ENCODE data around the gene TSPEAR.
"Not testable (repeated sequence)": the region's sequence is repeated elsewhere in the genome, so short reads cannot be mapped to it uniquely, and the experiment has no call there.

The TSPEAR gene

DNA sequence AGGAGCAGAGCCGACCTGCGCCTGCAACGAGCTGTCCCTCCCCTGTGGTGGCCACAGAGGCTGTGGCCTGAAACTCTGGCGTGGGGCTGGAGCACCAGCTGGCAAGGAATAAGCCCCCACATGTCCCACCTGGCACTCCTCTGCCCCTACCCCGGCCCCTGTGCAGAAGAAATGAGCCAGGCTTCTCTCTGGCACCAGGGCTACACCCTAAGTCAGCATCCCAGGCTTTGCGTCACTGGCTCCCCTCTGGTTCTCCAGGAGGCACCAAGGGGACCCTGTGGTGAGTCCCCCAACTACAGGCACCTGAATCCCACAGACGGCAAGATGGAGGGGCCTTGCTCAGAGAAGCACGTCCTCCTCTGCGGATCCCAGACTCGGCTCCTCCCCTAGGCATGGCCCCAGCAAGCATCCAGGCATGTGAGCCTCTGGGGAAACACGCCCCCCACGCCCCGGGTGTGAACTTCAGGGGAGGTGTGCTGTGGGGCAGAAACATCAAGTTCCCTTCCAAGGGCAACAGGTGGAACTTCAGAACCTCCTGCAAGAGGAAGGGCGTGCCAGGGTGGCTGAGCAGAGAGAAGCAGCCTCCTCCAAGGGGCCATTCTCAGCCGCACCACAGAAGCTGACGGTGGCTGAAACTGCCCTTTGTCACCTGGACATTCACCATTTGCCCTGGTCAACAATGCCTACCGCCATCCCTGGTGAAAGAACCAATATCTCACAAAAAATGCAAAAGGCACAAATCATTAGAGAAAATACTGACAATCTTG, 108.1 kb downstream of the TSPEAR start:
- DNase-seq (ENCODE audit: low read depth) = no peak

DNA sequence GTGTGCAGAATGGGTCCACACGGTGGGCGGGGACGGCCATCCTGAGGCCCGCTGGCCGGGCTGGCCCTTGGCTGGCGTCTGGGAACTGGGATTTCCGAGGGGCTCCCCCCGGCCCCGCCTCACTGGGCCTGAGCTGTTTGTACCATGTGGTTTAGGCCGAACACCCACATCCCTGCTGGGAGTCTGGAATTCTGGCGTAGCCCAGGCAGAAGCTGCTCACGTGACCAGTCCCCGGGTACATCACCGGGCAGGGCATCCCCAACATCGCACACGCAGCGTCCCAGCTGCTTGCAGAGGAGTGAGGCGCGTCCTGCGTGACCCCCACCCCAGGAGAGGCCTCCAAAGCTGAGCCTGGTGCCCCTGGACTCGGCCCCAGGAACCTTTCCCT, 108.9 kb downstream of the TSPEAR start:
- DNase-seq (ENCODE audit: low read depth) = no peak

DNA sequence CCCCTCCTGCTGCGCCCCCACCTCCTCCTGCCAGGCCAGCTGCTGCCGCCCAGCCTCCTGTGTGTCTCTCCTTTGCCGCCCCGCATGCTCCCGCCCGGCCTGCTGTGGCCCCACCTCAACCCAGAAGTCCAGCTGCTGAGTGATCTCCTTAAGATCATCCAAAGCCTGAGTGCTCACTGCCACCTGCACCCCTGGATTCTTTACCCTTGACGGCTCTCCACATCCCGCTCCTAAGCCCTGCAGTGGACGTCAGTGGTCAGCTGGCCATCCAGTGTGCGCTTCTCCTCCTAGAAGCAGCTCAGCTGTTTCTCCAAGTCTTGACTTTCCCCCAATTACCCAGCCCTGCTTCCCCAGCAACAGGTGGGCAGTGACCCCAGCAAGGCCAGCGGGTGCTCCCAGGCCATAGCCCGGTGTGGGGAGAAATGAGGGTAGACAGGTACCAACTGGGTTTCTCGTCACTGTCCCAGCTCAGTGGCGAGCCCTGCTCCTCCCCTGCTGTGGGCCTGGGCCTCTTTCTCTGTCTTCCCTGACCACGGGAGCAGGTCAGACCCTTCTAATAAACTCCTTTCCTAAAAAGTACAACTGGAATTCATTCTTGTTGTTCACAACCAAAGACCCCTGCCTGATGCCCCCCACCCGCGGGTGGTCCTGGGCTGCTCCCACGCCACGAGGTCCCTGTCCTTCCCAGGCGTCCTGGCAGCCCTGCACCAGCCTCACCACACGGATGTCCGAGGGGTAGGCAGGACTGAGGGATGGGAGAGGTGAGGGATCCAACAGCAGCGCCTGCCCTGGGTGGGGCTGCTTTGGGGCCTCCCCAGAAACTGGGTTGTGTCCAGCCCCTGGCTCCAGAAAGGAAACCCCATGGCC, 109.5 kb downstream of the TSPEAR start:
- no peak for DNase-seq (ENCODE audit: low read depth)

DNA sequence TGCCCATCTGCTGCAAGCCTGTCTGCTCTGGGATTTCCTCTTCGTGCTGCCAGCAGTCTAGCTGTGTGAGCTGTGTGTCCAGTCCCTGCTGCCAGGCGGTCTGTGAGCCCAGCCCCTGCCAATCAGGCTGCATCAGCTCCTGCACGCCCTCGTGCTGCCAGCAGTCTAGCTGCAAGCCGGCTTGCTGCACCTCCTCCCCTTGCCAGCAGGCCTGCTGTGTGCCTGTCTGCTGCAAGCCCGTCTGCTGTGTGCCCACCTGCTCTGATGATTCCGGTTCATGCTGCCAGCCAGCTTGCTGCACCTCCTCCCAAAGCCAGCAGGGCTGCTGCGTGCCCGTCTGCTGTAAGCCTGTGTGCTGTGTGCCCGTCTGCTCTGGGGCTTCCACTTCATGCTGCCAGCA, 110.3 kb downstream of the TSPEAR start:
- DNase-seq (ENCODE audit: low read depth) = not testable (repeated sequence)

DNA sequence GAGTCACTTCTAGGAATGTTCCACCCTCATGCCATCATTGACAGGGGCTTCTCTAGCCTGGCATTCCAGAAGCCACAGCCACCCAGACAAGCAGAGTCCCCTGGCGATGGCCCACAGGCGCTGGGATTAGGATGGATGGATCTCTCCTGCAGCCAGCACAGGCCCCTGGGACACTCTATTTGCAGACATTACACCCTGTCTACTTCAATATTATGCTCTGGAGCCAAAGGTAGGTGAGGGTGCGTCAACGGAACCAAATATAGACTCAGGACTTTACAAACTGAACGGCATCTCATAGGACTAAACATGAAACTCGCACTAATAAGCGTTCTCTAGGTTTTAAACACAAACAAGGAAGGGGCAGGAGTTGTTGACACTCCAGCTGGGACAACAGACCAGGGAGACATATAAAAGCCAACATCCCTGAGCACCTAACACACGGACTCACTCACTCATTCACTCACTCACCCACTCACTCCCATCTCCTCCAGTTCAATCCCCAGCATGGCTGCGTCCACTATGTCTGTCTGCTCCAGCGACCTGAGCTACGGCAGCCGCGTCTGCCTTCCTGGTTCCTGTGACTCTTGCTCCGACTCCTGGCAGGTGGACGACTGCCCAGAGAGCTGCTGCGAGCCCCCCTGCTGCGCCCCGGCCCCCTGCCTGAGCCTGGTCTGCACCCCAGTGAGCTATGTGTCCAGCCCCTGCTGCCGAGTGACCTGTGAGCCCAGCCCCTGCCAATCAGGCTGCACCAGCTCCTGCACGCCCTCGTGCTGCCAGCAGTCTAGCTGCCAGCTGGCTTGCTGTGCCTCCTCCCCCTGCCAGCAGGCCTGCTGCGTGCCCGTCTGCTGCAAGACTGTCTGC, 111.0 kb downstream of the TSPEAR start, which contains the start of gene KRTAP10-7:
KRTAP10-7 (plus strand) TSS at position 480 of the 861 bp plus-strand sequence; CDS start at position 505, 25 bp downstream.
- DNase-seq (ENCODE audit: low read depth) = not testable (repeated sequence)

DNA sequence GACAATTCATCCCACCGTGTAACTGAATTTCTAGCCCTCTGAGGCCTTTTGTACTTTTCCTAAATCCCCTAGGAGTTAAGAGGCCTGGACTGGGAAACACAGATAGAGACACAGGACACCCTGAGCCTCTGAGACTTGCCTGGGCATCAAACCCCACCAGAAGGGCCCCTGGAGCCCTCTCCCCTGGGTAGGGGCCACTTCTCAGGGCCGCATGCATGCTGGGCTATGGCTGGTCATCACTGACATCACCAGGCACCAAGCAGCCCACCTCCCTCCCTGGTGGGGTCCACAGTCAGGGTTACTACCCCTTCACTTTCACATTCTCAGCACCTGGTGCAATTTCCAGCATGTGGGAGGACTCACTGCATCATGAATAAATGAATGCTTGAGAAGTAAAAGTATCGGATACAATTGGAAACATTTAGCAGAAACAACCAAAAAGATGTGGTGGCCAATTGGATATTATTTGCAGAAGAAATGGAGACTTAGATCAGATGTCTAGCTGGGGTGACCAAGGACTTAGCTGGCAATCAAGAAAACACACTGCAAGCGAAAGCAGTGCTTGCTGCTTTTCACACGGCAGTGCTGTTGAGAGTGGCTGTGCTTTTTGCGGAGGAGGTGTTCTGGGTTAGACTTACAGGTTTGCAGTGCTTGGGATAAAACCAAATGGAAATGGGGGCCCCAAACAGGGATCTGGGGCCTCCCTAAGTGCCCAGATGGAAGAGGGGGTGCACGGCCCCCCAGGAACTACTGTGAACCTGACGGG, 111.9 kb downstream of the TSPEAR start:
- DNase-seq (ENCODE audit: low read depth) = no peak

DNA sequence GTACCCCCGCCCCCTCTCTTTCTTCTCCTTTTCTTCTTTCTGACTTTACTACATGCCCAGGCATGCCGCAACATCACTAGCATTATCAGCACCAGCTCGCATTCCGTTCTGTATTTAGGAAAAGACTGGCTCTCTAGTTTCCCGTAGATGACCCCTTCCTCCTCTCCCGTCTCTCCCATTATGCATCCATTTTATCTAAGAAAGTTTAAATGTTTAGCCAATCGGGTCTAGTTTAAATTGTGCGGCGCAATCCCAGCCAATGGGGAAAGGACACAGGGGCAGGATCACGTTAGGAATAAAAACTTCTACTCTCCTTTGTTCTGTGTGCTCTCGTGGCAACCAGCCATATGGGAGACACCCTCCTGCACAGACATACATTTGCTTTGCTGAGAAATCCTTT, 113.3 kb downstream of the TSPEAR start:
- no peak for DNase-seq (ENCODE audit: low read depth)

DNA sequence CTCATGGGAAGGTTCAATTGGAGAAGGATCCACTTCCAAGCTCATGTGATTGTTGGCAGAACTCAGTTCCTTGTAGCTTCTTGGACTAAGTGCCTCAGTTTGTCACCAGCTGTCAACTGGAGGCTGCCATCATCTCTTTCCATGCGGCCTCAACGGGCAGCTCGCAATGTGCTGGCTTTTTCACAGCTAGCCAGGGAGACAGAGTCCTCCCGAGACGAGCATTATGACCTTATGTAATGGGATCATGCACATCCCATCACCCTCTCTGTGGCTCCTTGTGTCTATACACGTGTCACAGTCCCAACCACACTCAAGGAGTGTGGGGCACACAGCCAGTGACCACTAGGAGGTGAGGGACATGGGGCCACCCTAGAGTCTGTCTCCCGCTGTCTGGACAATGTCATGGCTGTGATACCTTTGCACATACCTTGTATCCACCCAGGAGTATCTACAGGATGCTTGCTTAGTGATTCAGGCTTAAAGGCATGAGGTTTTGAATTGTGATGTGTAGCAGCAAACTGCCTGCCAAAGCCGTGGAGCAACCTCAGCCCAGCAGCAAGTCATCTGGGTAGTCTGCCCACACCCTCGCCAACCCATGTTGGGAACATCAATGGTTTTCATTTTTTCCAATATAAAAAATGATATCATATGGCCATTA, 115.2 kb downstream of the TSPEAR start:
- no peak for DNase-seq (ENCODE audit: low read depth)

DNA sequence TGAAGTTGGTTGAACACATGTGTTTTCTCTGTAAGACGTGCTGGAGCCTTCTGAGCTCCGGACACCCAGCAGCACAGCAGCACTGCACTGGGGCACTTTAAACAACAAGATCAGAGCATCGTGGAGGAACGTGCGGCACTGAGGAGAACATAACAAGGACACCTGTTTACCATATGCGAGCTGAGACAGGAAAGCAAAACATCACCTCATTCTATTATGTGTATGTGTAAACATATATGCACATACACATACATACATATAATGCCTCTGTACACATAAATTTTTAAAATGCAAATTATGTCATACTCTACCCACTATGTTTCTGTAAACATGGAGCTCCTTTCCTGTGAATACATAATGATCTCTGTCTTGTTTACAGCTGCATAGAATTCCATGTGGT, 115.8 kb downstream of the TSPEAR start:
- no peak for DNase-seq (ENCODE audit: low read depth)

DNA sequence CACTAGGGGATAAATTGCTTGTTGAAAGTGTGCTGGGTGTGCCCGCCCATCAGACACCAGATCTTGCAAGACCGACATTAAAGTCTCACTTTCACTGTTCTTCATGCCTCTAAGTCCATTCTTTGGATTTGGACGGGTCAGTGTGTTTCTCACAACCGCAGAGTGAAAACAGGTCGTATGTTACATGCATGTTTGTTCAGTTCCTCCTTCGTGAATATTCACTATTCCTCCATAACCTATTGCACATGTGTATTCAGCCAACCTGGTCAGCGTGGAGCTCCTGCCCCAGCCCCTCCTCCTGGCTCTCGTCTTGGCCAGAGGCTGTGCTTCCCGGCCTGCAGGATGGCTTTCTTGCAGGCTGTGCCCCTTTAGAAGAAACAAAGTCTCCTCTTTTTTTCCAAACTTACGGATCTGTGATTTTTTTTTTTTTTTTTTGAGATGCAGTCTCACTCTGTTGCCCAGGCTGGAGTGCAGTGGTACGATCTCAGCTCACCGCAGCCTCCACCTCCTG, 116.9 kb downstream of the TSPEAR start:
- no peak for DNase-seq (ENCODE audit: low read depth)

DNA sequence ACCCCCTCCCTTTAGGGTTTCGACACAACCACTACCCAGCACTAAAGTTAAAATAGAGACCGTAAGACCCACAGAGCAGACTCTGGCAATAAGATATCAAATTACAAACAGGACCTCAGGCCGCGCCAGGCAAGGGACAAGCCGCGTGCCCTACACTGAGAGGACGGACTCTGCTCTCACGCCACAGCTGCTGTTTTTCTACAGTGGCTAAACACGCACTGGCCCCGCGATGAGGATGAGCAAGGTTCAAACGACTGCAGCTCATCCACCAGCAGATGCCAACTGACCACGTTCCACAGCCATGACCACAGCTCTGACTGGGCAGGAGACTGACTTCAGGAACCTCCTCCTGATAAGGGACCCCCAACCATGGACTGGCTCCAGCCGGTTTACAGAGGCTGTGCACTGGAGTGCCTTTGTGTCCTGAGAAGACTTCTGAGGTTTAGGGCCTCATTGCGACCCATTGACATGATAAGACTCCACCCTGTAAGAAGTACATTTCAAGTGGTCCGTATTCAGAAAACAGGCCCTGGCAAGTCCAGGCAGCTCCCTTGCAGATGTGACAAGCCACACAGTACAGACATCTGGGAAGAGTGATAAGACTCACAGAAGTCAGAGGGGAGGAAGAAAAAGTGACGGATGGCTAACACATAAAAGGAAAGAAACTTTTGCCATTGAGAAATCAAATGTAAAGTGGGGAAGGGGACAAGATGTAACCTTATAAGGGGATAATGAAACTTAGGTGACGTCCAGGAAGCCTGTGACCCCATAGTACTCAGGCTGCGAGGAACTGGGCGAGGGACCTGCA, 117.6 kb downstream of the TSPEAR start:
- no peak for DNase-seq (ENCODE audit: low read depth)

DNA sequence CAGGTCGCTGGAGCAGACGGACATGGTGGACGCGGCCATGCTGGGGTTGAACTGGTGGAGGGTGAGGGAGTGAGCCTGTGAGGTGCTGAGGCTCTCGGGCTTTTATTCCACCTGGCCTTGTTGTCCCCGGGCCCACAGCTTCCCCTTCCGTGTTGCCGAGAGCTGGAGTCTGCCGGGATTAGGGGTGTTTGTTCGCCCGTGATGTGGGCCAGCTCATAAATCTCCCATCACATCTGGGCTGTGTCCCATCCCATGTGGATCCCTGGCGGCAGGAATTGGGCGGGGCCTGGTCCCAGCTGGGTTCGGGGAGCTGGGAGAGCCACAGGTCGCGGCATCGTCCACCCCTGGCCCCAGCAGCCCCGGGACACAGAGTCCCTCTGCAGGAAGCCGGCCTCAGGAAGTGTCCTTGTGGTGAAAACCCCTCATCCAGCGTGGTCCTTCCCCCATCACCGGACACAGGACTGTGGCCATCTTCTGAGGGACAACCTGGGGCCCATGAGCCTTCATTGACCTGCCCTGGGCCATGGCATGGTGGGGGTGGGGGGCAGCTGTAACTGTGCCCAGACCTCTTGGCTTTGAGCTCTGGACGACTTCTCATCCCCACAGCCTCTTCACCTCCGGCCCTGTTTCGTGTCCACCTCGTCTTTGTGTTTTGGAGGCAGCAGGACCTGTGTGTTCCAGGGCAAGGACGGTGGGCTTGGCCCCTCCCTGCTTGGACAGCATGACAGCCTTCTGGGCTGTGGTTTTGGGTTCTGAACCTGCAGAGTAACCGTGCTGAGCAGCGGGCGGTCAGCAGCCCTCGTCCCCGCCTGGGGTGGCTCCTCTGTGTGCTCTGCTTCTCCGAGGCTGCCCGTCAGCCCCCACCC, 118.7 kb downstream of the TSPEAR start, which contains the start of gene KRTAP10-6:
KRTAP10-6 (minus strand) TSS at position 60 of the 866 bp plus-strand sequence; CDS start at position 39, 21 bp downstream.
- DNase-seq (ENCODE audit: low read depth) = no peak

DNA sequence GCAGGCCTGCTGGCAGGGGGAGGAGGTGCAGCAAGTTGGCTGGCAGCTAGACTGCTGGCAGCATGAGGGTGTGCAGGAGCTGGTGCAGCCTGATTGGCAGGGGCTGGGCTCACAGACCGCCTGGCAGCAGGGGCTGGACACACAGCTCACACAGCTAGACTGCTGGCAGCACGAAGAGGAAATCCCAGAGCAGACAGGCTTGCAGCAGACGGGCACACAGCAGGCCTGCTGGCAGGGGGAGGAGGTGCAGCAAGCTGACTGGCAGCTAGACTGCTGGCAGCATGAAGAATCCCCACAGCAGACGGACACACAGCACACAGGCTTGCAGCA, 119.6 kb downstream of the TSPEAR start:
- DNase-seq (ENCODE audit: low read depth) = not testable (repeated sequence)

DNA sequence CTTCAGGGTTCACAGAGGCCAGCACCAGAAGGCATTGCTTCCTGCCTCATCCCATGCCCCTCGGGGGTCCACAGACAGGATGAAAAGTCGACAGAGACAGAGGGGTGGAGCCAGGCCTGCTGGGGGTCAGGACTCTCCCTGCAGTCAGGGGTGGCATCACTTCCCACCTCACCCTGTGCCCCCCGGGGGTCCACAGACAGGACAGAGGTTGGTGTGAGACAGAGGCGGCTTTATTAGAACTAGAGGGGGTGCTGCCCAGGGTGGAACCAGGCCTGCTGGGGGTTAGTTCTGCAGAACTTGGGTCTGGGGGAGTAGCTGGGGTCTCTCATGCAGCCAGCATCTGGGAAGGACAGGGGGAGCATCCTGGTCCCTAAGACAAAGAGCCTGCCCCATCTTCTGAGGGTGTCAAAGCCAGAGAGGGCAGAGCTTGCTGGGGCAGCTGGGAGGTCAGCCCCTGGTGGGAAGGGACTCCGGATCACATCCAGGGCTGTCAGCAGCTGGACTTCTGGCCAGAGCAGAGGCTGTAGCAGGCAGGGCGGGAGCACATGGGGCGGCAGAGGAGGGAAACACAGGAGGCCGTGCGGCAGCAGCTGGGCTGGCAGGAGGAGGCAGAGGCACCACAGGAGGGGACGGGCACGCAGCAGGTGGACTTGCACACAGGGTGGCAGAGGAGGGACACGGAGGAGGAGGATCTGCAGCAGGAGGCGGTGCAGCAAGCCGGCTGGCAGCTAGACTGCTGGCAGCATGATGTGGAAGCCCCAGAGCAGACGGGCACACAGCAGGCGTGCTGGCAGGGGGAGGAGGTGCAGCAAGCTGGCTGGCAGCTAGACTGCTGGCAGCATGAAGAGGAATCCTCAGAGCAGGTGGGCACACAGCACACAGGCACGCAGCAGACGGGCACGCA, 120.2 kb downstream of the TSPEAR start:
- not testable (repeated sequence) for DNase-seq (ENCODE audit: low read depth)

DNA sequence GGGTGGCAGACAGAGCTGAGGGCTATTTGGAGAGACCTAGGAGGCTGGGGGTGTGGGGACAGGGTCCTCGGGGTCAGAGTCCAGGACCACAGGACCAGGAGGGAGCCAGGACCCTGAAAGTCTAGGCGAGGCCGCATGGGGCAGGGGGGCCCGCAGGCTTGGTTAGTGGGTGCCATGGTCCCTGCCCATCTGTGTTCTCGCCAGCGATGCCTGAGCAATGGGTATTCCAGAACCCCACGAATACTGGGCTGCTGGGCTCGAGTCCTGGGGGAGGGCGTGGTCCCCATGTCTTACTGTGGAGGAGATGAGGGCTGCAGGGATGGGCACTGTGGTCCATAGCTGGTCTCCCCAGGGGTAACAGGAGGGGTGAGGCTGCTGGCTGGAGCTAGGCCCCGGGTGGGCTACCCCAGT, 121.1 kb downstream of the TSPEAR start:
- no peak for DNase-seq (ENCODE audit: low read depth)

DNA sequence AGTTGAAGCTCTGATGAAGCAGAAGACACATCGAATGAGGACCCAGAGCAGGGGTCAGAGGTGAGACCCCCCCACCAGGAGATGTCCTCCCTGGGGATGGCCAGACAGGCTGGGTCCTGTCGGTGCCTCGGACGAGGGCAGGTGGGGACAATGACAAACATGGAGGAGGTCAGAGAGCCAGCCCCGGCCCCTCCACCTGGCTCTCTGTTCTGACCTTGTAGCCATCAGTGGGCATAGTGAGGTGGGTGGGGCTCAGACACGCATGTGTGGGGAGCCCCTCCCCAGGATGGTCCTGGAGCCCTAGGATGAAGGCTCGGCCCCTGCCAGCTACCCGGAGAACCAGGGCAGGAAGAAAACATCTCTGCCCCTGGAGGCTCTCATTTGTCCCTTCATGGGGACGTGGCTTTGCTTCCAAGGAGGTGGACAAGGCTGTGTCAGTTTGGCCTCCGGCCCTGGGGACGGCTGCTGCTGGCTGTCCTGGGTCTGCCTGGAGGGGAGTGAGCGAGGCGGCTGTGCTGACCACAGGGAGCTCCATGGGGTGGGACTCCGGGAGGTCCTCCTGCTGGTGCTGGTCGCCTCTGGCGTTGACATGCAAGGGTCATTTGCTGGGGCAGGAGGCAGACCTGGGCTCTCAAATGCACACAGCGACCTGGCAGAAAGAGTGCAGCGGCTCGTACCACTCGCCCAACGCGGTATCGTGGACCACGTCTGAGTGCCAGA, 121.6 kb downstream of the TSPEAR start:
- DNase-seq (ENCODE audit: low read depth) = no peak

DNA sequence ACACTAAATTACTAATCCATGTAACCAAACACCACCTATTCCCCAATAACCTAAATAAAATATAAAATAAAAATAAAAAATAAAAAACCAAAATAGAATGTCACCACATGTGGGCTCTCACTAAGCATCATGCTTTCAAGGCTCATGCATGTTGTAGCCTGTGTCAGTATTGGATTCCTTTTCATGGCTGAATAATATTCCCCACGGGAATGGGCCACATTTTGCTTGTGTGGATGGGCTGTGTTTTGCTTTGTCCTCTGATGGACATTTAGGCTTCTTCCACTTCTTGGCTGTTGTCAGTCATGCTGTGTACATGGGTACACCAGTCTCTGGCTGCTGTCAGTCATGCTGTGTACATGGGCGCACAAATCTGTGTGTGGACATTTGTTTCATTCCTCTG, 122.3 kb downstream of the TSPEAR start:
- DNase-seq (ENCODE audit: low read depth) = no peak
